ENCODE results near the gene SEPTIN6.
A peak's percentile ranks its signal among the peaks of the same experiment; 100 is the strongest.

SEPTIN6 gene

GRCh38 chrX:119693040-119693995 is at the start of gene SEPTIN6:
SEPTIN6 (minus strand) TSS chrX:119693168; CDS start chrX:119693105, 63 bp downstream.
- peak; percentile 98 for DNase-seq

GRCh38 chrX:119738742-119739141 is 45.8 kb upstream of the SEPTIN6 start:
- no peak for DNase-seq

DNA sequence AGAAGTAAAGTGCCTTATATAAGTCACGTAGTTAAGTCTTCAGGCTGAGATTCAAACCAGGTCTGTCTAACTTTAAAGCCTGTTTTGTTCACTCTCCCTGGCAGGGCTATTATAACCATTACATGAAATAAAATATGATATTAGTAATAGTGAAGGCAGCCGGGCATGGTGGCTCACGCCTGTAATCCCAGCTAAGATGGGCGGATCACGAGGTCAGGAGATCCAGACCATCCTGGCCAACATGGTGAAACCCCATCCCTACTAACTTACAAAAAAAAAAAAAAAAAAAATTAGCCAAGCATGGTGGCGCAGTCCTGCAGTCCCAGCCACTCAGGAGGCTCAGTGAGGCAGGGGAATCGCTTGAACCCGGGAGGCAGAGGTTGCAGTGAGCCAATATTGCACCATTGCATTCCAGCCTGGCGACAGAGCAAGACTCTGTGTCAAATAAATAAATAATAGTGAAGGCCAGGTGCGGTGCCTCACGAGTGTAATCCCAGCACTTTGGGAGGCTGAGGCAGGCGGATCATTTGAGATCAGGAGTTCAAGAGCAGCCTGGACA is 43.3 kb upstream of the SEPTIN6 start:
- no peak for DNase-seq

GRCh38 chrX:119735467-119735866 is 42.5 kb upstream of the SEPTIN6 start:
- no peak for DNase-seq

- DNase-seq: peak; percentile 33
Measured at GRCh38 chrX:119734897-119735339, 42.0 kb upstream of the SEPTIN6 start.

DNA sequence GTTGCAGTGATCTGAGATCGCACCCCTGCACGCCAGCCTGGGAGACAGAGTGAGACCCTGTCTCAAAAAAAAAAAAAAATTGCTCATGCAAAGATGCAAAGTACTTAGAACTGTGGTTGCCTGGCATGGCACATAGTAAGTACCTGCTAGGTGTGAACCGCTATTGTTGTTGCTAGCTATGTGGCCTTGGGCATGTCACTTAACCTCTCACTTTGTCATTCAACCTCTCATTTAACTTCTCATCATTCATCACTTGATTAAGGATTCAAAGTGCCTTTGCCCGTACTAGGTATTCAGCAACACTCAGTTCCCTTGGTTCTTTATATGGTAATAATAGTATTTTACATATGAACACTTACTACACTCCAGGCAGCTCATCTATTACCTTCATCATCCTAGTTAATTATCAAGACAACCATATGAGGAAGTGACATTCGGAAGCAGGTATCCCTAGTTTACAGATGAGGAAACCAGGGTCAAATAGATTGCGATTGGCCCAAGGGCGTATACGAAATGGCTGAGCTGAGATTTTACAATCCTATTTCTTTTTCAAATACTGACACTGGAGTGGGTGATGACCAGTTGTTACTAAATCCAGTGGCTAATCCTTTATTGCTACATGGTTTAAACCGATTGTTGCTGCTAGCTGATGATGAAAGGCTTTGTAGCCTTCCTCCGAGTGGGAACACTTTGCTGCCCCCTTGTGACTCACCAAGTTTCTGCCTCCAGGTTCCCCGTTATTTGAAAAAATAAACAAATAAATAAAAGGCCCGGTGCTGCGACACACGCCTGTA is 36.6 kb upstream of the SEPTIN6 start:
- DNase-seq: peak; percentile 57

GRCh38 chrX:119728487-119728886 is 35.5 kb upstream of the SEPTIN6 start:
- DNase-seq: no peak

- DNase-seq: no peak
Measured at GRCh38 chrX:119726900-119727555, 34.1 kb upstream of the SEPTIN6 start.

DNA sequence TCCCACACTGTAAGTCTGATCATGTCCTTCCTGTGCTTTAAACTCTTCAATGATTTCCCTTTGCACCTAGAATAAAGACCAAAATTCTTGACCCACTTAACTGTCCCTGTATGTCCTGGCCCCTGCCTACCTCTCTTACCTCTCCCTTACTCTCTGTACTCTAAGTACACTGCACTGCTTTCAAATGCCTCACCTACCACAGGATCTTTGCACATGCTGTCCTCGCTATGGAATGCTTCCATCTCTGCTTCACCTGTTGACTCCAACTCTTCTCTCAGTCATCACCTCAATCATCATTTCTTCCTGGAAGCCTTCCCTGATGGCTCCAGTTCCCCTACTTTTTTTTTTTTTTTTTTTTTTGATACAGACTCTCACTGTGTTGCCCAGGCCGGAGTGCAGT is 29.0 kb upstream of the SEPTIN6 start:
- no peak for DNase-seq

DNA sequence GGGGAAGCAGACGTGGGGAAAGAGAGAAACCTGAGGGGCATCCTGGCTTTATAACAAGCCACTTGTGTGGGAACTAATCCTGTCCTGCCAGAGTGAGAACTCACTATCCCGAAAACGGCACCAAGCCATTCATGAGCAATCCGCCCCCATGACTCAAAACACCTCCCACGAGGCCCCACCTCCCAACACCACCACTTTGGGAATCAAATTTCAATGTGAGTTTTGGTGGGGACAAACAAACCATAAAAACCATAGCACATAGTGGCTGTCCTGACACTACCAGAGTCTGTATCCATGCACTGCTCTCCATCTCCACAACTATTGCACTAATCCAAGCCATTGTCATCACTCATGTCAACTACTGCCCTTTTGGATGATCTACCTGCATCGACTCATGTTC is 28.5 kb upstream of the SEPTIN6 start:
- DNase-seq: no peak

DNA sequence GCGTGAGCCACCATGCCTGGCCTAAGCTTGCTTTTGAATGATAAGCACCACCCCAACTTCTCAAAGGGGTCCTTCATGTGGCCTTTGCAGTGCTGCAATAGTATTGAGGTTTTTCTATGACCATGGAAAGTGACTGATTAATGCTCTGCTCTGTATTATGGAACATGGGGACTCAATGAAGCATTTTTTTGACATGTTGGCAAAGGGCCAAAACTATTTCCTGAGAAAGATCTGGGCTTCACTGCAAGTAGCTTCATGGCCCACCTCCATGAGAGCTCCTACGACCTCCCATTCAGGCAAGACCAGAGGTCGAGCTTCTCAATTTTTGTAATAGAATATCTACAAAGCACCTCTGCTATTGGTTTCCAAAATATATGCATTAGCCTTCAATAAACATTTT is 16.7 kb upstream of the SEPTIN6 start:
- DNase-seq: no peak

GRCh38 chrX:119708936-119709335 is 16.0 kb upstream of the SEPTIN6 start:
- no peak for DNase-seq

GRCh38 chrX:119706616-119707015 is 13.6 kb upstream of the SEPTIN6 start:
- DNase-seq: no peak

DNA sequence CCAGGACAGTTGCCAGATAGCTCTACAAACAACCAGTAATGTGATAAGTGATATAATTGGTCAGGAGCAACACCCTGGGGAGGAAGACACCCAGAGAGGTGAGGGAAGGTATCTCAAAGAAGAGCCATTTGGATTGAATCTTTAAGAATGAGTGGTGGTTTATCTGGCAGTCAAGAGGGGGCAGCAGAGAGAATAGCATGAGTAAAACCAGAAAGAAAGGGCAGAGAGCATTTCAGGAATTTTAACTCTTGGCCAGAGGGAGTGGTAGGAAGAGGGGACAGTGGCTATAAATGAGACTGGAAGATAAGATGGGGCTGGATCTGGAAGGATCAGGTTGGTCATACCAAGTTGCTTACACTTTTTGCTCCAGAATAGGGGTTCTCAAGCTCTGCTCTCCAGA is 5.9 kb upstream of the SEPTIN6 start:
- peak; percentile 63 for DNase-seq

DNA sequence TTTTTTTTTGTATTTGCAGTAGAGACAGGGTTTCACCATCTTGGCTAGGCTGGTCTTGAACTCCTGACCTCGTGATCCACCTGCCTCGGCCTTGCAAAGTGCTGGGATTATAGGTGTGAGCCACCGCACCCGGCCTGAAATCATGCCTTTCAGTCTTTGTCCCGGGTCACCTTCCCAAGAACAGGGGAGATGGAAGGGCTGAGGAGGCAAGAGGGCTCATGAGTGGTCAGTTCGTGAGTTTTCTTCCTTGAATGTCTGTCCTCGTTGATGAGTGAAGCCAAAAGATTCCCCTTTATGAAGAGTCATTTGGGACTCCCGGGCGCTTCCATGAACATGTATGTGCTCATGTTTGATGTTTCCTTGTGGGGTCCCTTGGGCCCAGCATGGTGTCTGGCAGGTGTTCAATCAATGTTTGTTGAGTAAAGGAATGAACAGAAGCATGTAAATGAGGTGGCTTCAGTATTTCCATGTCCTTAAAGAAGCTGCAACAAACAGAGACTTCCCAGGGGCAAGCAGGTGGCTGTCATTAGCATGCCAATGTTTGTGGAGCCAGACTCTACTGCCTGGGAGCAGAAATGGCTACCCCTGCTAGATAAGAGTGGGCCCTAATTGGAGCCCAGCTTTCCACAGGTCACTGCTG is 3.4 kb upstream of the SEPTIN6 start:
- DNase-seq: no peak

DNA sequence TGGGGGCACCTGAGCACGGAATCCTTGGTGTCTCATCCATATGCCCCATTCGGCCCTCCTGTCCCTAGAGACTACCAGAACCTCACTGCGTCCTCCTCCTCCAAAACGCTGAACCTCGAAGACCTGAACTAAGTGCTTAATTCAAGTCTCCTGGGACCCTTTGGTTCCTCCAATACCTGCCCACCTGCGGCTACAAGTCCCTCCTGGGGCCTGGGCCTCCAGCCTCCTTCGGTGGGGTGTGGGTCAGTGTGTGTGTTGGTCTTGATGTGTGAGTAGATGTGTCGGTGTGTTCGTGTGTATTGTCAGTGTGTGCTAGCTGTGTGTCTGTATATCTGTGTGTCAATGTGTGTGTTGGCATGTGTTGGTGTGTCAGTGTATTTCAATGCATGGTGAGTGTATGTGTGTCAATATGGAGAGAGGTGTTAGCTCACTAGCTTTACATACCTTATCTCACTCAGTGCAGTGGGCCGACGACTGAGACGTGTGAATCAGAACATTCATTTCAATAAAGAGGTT is 2.6 kb upstream of the SEPTIN6 start:
- no peak for DNase-seq

- DNase-seq: no peak
Measured at GRCh38 chrX:119694601-119695534, 1.9 kb upstream of the SEPTIN6 start.

- no peak for DNase-seq
Measured at GRCh38 chrX:119693996-119694451, 1.1 kb upstream of the SEPTIN6 start.

DNA sequence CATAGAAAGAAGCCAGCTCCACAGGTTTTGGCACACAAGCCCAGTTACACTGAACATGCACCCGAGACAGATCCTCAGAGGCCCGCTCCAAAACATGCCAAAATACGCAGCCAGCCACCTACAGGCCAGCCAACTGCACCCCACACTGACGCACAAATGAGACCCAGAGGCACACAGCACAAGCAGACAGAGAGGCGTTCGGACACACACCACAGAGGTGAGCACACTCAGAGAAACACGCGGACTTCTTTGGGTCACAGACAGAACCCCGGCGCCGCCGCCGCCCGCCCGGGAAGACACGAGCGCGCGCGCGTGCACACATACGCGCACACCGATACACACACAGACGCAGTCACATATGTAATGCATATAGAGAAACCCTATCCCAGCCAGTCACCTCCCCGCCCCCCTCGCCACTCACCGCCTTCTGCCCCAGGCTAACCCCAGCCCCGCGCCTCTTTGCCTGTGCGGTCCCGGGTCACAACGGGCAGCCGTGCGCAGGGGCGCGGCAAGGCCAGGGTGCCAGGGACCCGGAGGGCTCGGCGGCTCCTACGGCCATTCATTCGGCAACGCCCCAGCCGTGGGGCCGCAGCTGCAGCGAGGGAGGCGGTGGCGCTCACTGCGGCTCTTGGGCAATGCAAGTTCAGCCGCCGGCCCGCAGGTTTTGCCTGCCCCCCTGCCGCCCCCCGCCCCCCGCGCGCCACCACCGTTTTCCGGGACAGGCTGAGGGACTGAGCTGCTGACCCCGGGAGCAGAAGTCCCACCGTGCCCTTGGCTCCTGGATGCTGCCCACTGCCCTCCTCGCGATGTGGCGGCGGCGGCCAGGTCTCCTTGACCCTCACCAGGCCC is 553 bp downstream of the SEPTIN6 start:
- DNase-seq: peak; percentile 59

Measured in NCI-H2227 treated with DMSO at 0.1 percent for 48 hours (cell line).